ENCODE results near the gene SMTNL1.
A peak's percentile ranks its signal among the peaks of the same experiment; 100 is the strongest.

Gene SMTNL1

GRCh38 chr11:57567515-57568329, 30.3 kb downstream of the SMTNL1 start, which contains the start of gene UBE2L6:
Gene UBE2L6 (minus strand): TSS chr11:57567672. CDS start chr11:57567611, 61 bp downstream.
- peak; percentile 95; the same call in 1 of the 2 replicates for TF ChIP-seq CTCF (IDR thresholded peaks at IDR 0.05)

GRCh38 chr11:57568330-57568766, 31.0 kb downstream of the SMTNL1 start:
- TF ChIP-seq CTCF (IDR thresholded peaks at IDR 0.05): no peak; the same call in 1 of the 2 replicates

- no peak for TF ChIP-seq CTCF (IDR thresholded peaks at IDR 0.05)
Measured at GRCh38 chr11:57571606-57572005, 34.2 kb downstream of the SMTNL1 start.

GRCh38 chr11:57574061-57574460, 36.7 kb downstream of the SMTNL1 start:
- no peak for TF ChIP-seq CTCF (IDR thresholded peaks at IDR 0.05)

- no peak for TF ChIP-seq CTCF (IDR thresholded peaks at IDR 0.05)
Measured at GRCh38 chr11:57584341-57584740, 46.9 kb downstream of the SMTNL1 start.

GRCh38 chr11:57585301-57585700, 47.9 kb downstream of the SMTNL1 start:
- no peak for TF ChIP-seq CTCF (IDR thresholded peaks at IDR 0.05)

- TF ChIP-seq CTCF (IDR thresholded peaks at IDR 0.05): no peak
Measured at GRCh38 chr11:57586711-57587245, 49.4 kb downstream of the SMTNL1 start.
